Cardiac muscle cell (in vitro differentiated cells and primary cell): ENCODE measurements around the gene HDDC2. TPM values are rescaled to one million over a fixed set of nuclear protein-coding genes. Genes with fewer than 3 reads are reported as not detected.

Experiments
- DNase-seq, 2 donors: peaks; one replicate each; pipeline versions ENCODE4 v3.0.0 to v3.0.0-alpha.2; 2010 to 2017; ENCODE audit warnings: low read depth in 1 of 2, low spot score in 1 of 2
- H3K27ac ChIP-seq: fragments of 200-600 bp; sonication (generic); 2 replicates; pipeline ENCODE4 v1.5.1; 2016
- H3K27me3 ChIP-seq: fragments of 200-600 bp; sonication (generic); 2 replicates; pipeline ENCODE4 v1.6.0; 2016; ENCODE audit warnings: control low read depth
- H3K36me3 ChIP-seq: fragments of 200-600 bp; sonication (generic); 2 replicates; pipeline ENCODE4 v1.5.1; 2016; ENCODE audit warnings: control low read depth
- H3K4me1 ChIP-seq: fragments of 200-600 bp; sonication (generic); 2 replicates; pipeline ENCODE4 v1.8.1; 2017; ENCODE audit warnings: low read depth, mild to moderate bottlenecking, mixed run types
- H3K4me3 ChIP-seq: fragments of 200-600 bp; sonication (generic); 2 replicates; pipeline ENCODE4 v1.5.1; 2016; ENCODE audit warnings: mild to moderate bottlenecking
- H3K9me3 ChIP-seq: fragments of 200-600 bp; sonication (generic); 2 replicates; pipeline ENCODE4 v1.5.1; 2017; ENCODE audit warnings: low read depth, mild to moderate bottlenecking, control low read depth
- CTCF ChIP-seq: IDR thresholded peaks from 2 replicates; pipeline ENCODE4 v1.5.1; 2012; ENCODE audit warnings: low read depth, mild to moderate bottlenecking, low read length
- polyA plus RNA-seq: library from polyadenylated mRNA; unstranded; fragments of >200 nt; fragmentation: Nextera tagmentation; extraction: Ambion mirVana; gene quantifications from 2 replicates; pipeline ENCODE4 v1.2.1, GENCODE V29; 2016
- total RNA-seq: library from RNA; depleted of rRNA; stranded (reverse); fragments of >200 nt; gene quantifications from 2 replicates; pipeline ENCODE4 v1.2.3, GENCODE V29; 2016

The HDDC2 gene
- total and polyA plus RNA-seq, 2 experiments from 2014 or later = 107 to 169 TPM

- Histone ChIP-seq H3K4me3 (no peak overlapping the region), H3K4me1 (peaks cover 20% of the 10 kb centered on the region), H3K9me3 (no peaks in the 10 kb centered on the region), H3K36me3 (no peaks in the 10 kb centered on the region), H3K27ac (no peak overlapping the region), H3K27me3 (no peaks in the 10 kb centered on the region)
- no peak for TF ChIP-seq CTCF
- peak in 1 of 2 donors; percentile 28 for DNase-seq
Measured at GRCh38 chr6:125312478-125312877, 10.7 kb upstream of the HDDC2 start.

DNA sequence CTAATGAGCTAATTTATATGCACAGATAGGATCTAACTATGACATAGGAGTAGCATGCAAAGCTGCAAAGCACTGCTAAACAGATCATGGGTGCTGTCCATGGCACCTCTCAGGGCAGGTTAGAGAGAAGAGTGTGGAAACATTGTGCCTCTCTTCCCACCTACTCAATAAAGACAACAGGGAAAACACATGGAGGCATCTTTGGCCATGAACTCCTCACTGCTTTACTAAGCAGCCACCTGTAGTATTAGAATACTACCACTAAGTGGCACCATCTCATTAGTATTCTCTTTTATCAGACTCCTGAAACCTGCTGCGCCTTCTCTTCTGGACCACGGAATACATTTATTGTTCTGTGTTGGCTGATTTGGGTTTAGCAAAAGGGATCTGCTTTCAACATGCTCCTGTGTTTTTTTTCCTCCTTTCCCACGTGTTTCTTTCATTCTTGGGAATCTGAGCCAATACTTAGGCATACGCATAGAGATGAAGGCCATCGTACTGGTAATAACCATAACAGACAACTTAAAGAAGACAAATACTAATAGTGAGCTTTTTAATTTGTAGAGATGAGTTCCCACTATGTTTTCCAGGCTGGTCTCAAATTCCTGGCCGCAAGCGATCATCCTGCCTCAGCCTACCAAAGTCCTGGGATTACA, 9.4 kb upstream of the HDDC2 start:
- Histone ChIP-seq H3K4me3 (no peak overlapping the region), H3K4me1 (peaks cover 20% of the 10 kb centered on the region), H3K9me3 (no peaks in the 10 kb centered on the region), H3K36me3 (no peaks in the 10 kb centered on the region), H3K27me3 (no peaks in the 10 kb centered on the region), H3K27ac (no peak overlapping the region)
- peak; percentile 76 to 77 for DNase-seq
- TF ChIP-seq CTCF = peak; percentile 73

GRCh38 chr6:125307964-125308615, 6.3 kb upstream of the HDDC2 start:
- Histone ChIP-seq H3K27me3 (no peaks in the 10 kb centered on the region), H3K4me1 (peaks cover 6% of the 10 kb centered on the region), H3K4me3 (no peak overlapping the region), H3K27ac (no peak overlapping the region), H3K9me3 (no peaks in the 10 kb centered on the region), H3K36me3 (no peaks in the 10 kb centered on the region)
- no peak for DNase-seq
- TF ChIP-seq CTCF = no peak

DNA sequence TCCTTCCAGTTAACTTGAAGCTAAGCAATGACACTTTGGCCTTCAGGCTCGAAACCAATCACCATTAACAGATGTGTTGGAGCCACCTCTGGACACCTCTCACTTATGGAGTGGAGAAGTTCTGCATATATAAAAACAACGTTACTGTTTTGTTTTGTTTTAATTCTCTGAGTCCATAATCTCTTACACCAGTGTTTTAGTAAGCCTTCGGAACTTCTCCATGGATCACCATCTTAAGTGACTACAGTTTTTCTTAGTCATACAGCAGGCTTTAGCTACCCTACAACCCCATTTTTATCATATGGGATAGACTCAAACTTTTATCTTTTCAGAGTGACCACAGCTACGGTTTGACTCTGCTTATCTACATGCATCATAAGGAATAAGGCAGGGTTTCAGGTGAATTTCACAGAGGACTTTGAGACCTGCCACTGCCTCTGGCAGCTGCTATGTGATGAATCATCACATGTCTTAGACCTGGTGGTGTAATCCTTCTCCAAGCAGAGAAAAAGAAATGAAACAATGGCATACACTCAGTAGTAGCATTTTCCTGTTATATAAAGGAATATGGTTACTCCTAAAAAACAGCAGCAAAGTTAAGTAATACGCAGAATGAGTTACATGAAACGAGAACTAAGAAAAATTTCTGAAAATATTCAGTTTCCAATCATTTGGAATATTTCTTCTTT, 5.5 kb upstream of the HDDC2 start:
- peak in 1 of 2 donors; percentile 16 for DNase-seq
- Histone ChIP-seq H3K27me3 (no peaks in the 10 kb centered on the region), H3K9me3 (no peaks in the 10 kb centered on the region), H3K4me1 (peaks cover 2% of the 10 kb centered on the region), H3K36me3 (no peaks in the 10 kb centered on the region), H3K27ac (no peak overlapping the region), H3K4me3 (no peak overlapping the region)
- TF ChIP-seq CTCF = no peak

DNA sequence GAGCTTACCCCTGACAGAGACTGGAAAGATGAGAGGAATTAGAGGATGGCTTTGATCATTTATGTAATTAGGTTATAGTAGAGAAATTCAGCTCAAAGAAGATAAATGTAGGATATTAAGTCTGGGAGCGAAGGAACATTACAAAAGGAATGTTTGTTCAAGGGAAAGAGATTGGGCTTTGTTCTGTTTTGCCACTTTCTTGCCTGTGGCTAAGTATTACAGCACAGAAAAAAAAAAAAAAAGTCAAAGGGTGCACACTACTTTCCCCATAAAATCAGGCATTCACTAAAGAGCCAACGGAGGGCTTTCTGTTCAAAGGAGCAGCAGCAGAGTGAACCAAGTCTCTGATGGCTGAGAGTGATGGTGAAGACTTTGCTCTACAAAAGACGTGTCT, 5.0 kb upstream of the HDDC2 start:
- Histone ChIP-seq H3K27me3 (no peaks in the 10 kb centered on the region), H3K36me3 (no peaks in the 10 kb centered on the region), H3K9me3 (no peaks in the 10 kb centered on the region), H3K4me3 (no peak overlapping the region), H3K27ac (no peak overlapping the region), H3K4me1 (no peaks in the 10 kb centered on the region)
- no peak for DNase-seq
- no peak for TF ChIP-seq CTCF
